Right lung (tissue), 5 donors: Measurements from ENCODE around the gene CNTN2. TPM values are rescaled to one million over a fixed set of nuclear protein-coding genes. Genes with fewer than 3 reads are reported as not detected.

Experiments used
- DNase-seq, 2 donors: peaks; one replicate each; pipeline ENCODE4 v3.0.0-alpha.2; 2013
- polyA plus RNA-seq, 5 donors: library from polyadenylated mRNA; unstranded; fragments of 120-200 nt; gene quantifications; one replicate each; pipeline versions ENCODE4 v1.2.1 to v1.2.3, GENCODE V29; 2013; ENCODE audit warnings: inconsistent platforms in 1 of 5, low replicate concordance in 1 of 5; ENCODE audit not compliant: insufficient read length in 5 of 5, insufficient read depth in 1 of 5

The CNTN2 gene
- polyA plus RNA-seq, 5 donors: 0.33 to 0.49 (median 0.38) TPM

- DNase-seq: no peak
Measured at GRCh38 chr1:205053296-205053695, 10.3 kb downstream of the CNTN2 start.

DNA sequence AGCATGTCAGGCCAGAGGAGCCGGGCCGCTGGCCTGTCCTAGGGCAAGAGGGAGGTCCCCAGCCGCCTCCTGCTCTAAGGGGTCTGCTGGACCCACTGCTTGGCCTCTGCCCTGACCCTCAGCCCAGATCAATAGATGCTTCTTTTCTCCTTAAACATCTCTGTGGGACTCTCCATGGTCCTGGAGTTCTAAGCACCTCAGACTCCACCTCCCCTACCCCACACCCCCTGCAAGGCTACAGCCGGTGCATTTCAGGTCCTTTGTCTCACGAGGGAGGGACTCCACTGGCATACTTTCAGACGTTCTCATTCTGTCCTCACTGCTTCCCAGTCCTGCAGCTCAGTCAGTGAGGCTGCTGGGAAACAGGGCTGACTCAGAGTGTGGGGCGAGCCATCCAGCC, 11.0 kb downstream of the CNTN2 start:
- DNase-seq: no peak

DNA sequence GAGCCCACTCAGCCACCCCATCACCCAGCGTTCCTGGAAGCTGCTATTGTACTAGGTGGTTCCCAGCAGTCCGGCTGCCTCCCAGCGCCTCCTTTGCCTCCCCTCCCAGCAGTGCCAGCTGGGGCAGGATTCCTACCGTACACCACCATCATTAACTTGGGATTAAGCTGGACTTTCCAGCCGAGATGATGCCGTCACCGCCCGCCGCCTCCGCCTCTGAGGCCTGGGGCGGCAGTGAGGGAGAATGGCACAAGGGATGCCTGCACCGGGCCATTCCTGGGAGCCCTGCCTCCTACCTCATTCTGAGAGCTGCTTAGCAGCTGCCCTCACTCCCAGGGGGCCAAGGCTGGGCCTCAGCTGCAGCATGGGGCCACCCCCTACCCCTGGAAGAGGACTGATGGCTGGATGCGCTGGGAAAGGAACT, 13.2 kb downstream of the CNTN2 start:
- no peak for DNase-seq

GRCh38 chr1:205056956-205057568, 14.1 kb downstream of the CNTN2 start:
- no peak for DNase-seq

- no peak for DNase-seq
Measured at GRCh38 chr1:205057808-205058575, 15.0 kb downstream of the CNTN2 start.

DNA sequence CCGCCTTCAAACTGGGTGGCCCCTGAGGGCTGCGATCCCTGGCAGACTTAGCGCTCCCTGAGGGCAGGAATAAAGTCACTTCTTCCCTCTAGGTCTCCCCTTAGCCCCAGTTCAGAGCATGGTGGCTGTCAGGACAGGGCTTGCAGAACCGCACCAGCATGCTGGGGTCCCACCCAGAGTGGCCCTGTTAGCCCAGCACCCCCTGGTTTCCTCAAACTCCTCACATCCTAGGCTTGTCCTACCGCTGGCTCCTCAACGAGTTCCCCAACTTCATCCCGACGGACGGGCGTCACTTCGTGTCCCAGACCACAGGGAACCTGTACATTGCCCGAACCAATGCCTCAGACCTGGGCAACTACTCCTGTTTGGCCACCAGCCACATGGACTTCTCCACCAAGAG, 15.8 kb downstream of the CNTN2 start:
- DNase-seq: no peak

GRCh38 chr1:205059660-205060059, 16.6 kb downstream of the CNTN2 start:
- no peak for DNase-seq

GRCh38 chr1:205060746-205061145, 17.7 kb downstream of the CNTN2 start:
- no peak for DNase-seq

DNA sequence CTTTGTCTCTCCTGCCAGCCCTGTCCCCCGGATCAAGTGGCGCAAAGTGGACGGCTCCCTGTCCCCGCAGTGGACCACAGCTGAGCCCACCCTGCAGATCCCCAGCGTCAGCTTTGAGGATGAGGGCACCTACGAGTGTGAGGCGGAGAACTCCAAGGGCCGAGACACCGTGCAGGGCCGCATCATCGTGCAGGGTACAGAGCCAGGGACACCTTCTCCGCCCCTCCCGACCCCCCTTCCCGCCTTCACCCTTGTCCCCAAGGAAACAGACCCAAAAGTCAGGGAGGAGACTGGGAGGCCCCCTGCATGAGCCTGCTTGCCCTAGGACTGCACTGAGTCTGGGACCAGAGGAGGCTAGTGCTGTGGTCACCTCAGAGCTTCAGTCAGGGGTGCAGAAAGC, 18.2 kb downstream of the CNTN2 start:
- no peak for DNase-seq

- peak; percentile 75 to 78 for DNase-seq
Measured at GRCh38 chr1:205061665-205062069, 18.7 kb downstream of the CNTN2 start.

GRCh38 chr1:205062319-205062718, 19.3 kb downstream of the CNTN2 start:
- DNase-seq: no peak

GRCh38 chr1:205062895-205063294, 19.9 kb downstream of the CNTN2 start:
- no peak for DNase-seq

DNA sequence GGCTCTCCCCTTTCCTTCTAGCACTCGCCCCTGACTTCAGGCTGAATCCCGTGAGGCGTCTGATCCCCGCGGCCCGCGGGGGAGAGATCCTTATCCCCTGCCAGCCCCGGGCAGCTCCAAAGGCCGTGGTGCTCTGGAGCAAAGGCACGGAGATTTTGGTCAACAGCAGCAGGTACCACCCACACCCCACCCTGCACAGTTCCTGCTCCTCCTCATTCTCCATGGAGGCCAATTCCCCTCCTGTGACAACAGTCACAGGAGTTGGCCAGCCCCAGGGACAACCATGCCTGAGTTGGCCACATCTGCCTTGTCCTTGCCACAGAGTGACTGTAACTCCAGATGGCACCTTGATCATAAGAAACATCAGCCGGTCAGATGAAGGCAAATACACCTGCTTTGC, 21.3 kb downstream of the CNTN2 start:
- no peak for DNase-seq

- DNase-seq: no peak
Measured at GRCh38 chr1:205064741-205065316, 21.8 kb downstream of the CNTN2 start.

DNA sequence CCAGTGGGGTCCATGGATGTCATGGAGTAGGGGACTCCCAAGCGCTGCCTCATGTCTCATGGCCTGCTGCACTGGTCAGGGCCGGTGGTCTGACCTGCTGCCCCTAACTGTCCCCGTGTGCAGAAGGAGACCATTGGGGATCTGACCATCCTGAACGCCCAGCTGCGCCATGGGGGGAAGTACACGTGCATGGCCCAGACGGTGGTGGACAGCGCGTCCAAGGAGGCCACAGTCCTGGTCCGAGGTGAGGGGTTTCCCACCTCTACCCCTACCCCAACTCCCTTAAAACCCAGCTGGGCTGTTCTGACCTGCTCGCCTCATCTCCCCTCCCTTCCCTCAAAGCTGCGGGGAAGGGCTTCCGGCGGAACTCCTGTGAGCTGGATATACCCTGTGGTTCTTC, 22.7 kb downstream of the CNTN2 start:
- no peak for DNase-seq

- DNase-seq: no peak
Measured at GRCh38 chr1:205066141-205066818, 23.3 kb downstream of the CNTN2 start.

DNA sequence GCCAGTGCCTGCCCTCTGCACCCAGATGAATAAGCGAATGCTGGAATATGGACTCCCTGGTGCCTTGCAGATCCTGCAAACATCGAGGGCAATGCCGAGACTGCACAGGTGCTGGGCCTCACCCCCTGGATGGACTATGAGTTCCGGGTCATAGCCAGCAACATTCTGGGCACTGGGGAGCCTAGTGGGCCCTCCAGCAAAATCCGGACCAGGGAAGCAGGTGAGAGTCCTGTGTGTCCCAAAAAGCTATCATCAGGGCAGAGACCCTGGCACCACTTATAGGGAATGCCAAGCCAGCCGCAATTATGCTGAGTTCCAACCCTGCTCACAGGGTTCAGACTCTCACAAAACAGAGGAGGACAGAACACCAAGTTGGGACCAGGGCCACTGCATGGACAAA, 24.0 kb downstream of the CNTN2 start:
- DNase-seq: no peak

- DNase-seq: no peak
Measured at GRCh38 chr1:205068001-205068400, 25.0 kb downstream of the CNTN2 start.

GRCh38 chr1:205068457-205069040, 25.5 kb downstream of the CNTN2 start:
- DNase-seq: peak; percentile 33 to 35

- DNase-seq: no peak
Measured at GRCh38 chr1:205069371-205070125, 26.5 kb downstream of the CNTN2 start.

- DNase-seq: no peak
Measured at GRCh38 chr1:205071028-205071409, 28.0 kb downstream of the CNTN2 start.

DNA sequence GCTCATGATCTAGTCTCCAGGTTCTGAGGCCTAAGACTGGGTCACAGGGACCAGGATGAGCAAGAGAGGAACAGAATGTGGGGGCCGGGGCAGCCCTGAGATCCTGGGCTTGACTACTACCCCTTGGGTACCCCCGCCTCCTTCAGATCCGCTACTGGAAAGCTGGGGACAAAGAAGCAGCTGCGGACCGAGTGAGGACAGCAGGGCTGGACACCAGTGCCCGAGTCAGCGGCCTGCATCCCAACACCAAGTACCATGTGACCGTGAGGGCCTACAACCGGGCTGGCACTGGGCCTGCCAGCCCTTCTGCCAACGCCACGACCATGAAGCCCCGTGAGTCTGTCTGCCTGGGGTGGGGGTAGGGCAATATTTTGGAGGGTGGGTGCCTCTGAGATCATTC, 28.8 kb downstream of the CNTN2 start:
- DNase-seq: no peak
